HG03135 (cell line): ENCODE measurements around the gene NCOA5.
"Not testable (repeated sequence)": the region's sequence is repeated elsewhere in the genome, so short reads cannot be mapped to it uniquely, and the experiment has no call there.

ENCODE experiments used
- ATAC-seq: cut with Tn5 transposase; IDR thresholded peaks from one replicate; pipeline ENCODE4 v1.9.1; 2021; ENCODE audit warnings: mild to moderate bottlenecking, moderate library complexity; ENCODE audit not compliant: unreplicated experiment

Gene NCOA5

GRCh38 chr20:46099491-46100287, 9.9 kb upstream of the NCOA5 start:
- no peak for ATAC-seq

GRCh38 chr20:46093531-46093930, 3.8 kb upstream of the NCOA5 start:
- ATAC-seq: no peak

GRCh38 chr20:46091622-46092535, 2.1 kb upstream of the NCOA5 start:
- ATAC-seq: not testable (repeated sequence)

GRCh38 chr20:46089167-46089416, 670 bp downstream of the NCOA5 start:
- ATAC-seq: peak; percentile 2

- no peak for ATAC-seq
Observed at GRCh38 chr20:46088409-46089166, 1.2 kb downstream of the NCOA5 start.

- no peak for ATAC-seq
Observed at GRCh38 chr20:46087161-46087560, 2.6 kb downstream of the NCOA5 start.

GRCh38 chr20:46085179-46085851, 4.4 kb downstream of the NCOA5 start:
- ATAC-seq: no peak

- no peak for ATAC-seq
Observed at GRCh38 chr20:46084805-46085178, 5.0 kb downstream of the NCOA5 start.

- no peak for ATAC-seq
Observed at GRCh38 chr20:46083531-46084061, 6.2 kb downstream of the NCOA5 start.

GRCh38 chr20:46083101-46083500, 6.7 kb downstream of the NCOA5 start:
- ATAC-seq: no peak

- ATAC-seq: no peak
Observed at GRCh38 chr20:46081074-46081473, 8.7 kb downstream of the NCOA5 start.

GRCh38 chr20:46078954-46079353, 10.8 kb downstream of the NCOA5 start:
- ATAC-seq: no peak

- ATAC-seq: no peak
Observed at GRCh38 chr20:46077642-46078305, 12.0 kb downstream of the NCOA5 start.

- ATAC-seq: no peak
Observed at GRCh38 chr20:46076806-46077205, 13.0 kb downstream of the NCOA5 start.

GRCh38 chr20:46074006-46074405, 15.8 kb downstream of the NCOA5 start:
- no peak for ATAC-seq

GRCh38 chr20:46073443-46073842, 16.3 kb downstream of the NCOA5 start:
- ATAC-seq: no peak

- ATAC-seq: no peak
Observed at GRCh38 chr20:46073024-46073423, 16.7 kb downstream of the NCOA5 start.

GRCh38 chr20:46071573-46071972, 18.2 kb downstream of the NCOA5 start:
- no peak for ATAC-seq

- no peak for ATAC-seq
Observed at GRCh38 chr20:46070215-46070900, 19.4 kb downstream of the NCOA5 start.

GRCh38 chr20:46065691-46066090, 24.1 kb downstream of the NCOA5 start:
- no peak for ATAC-seq
